ENCODE data around the gene TEDC2.

Gene TEDC2

GRCh38 chr16:2497695-2498484 is 38.0 kb downstream of the TEDC2 start:
- DNase-seq: no peak

- no peak for DNase-seq
Measured at GRCh38 chr16:2498531-2499253, 38.8 kb downstream of the TEDC2 start.

GRCh38 chr16:2499454-2499853 is 39.5 kb downstream of the TEDC2 start:
- no peak for DNase-seq

GRCh38 chr16:2499890-2500429 is 40.1 kb downstream of the TEDC2 start:
- no peak for DNase-seq

DNA sequence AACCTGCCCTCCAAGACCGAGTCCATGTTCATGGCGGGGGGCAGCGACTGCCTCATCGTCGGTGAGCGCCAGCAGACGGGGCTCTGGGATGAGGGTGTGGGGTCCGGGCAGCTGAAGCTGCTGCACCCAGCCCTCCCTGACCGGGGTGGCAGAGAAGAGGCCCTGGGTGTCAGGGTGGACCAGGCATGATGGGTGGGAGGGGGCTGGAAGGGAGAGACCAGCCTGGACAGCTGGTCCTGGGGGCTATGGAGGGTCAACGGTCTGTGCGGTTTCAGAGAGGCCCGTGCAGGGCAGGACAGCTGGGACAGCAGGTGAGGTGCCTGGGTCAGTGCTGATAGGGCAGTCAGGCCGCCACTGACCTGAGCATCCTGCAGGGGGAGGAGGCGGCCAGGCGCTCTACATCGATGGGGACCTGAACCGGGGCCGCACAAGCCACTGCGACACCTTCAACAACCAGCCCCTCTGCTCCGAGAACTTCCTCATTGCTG is 40.6 kb downstream of the TEDC2 start:
- no peak for DNase-seq

- DNase-seq: peak; percentile 69
Measured at GRCh38 chr16:2500918-2501750, 41.2 kb downstream of the TEDC2 start.

- DNase-seq: no peak
Measured at GRCh38 chr16:2501946-2502895, 42.3 kb downstream of the TEDC2 start.

- DNase-seq: no peak
Measured at GRCh38 chr16:2505695-2506094, 45.8 kb downstream of the TEDC2 start.

DNA sequence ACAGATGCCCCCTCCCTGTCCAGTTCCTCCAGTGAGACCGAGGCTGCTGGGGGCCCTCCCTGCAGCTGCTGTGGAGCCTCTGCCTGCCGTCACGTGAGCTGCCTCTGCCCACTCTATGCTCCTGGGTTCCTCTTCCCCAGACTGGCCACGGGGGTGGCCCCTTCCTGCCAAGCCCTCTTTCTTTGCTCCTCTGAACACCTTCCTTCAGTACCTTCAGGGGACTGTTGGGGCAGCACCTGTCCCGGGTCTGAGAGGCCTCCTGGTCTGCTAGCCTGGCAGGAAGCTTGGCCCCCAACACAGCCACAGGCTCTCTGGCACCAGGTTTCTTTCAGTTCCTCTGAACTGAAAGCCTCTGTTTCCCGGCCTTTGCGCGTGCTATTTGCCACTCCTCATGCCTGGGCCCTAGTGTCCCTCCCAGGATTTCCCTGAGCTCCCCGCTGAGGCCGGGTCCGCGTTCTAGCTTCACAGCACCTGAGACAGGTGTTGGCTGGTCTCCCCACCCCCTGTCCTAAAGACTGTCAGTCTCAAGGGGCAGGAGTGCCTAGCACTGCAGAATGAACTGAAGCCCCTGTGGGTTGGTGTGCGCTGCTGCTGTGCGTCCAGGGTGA is 47.2 kb downstream of the TEDC2 start:
- DNase-seq: no peak

GRCh38 chr16:2507665-2508064 is 47.8 kb downstream of the TEDC2 start:
- no peak for DNase-seq

DNA sequence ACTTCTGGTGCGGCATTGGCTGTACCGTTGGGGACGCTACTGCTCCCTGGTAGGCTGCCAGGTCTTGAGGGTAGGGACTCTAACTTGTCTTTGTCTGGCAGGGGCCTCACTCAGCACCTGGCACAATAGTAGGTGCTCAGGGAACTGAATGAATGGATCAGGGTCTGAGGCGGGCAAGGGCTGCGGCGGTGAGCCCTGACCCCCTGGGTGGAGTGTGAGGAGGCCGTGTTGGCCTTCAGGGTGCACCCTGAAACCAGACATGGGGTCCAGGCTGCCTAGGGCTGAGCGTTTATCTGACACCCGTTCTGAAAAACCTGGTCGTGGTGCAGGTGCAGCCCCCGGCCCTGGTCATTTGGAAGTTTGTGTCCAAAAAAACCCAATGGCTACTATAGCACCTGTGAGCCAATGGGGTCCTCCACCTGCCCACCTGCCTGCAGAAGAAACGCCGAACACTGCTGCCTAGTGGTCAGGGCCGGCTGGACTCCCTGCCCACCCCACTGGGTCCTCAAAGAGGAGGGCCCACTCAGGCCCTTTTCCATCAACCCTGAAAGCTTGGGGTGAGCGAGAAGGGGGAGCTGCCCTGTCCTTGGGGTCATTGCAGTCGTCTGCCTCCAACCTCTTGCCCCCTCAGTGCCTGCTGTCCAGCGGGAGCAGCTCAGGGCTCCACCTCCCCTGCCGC is 49.0 kb downstream of the TEDC2 start:
- no peak for DNase-seq

GRCh38 chr16:2511128-2511800 is 51.4 kb downstream of the TEDC2 start:
- DNase-seq: no peak

DNA sequence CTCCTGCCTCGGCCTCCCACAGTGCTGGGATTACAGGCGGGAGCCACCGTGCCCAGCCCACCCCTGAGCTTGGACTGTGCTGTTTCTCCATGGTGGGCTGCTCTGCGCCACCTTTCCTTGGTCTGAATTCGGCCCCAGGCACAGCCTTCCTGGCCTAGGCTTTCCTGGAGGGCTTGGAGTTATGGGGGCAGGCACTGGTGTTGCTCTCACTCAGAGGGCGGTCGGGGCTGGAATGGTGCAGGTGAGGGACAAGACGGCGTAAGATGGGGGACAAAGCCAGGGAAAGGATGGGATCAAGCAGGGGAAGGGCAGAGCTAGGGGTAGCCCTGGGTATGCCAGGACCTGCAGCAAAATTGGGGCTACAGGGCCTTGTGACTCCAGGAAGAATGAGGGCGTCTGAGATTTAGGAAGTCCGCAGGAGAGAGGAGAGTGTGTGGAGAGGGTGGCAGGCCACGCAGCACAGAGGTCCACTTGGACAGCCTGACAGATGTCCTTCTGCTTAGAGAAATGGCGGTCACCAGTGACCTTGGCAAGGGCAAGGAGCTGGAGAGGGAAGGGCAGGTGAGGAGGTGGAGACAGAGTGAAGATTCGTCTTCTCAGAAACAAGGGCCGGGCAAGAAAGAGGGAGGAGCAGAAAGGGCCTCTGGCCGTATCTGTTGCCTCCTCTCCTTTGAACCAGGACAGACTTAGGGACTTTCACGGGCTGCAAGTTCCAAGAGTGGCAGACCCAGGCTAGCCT is 52.3 kb downstream of the TEDC2 start:
- DNase-seq: no peak

GRCh38 chr16:2512735-2513404 is 53.0 kb downstream of the TEDC2 start:
- peak; percentile 14 for DNase-seq

DNA sequence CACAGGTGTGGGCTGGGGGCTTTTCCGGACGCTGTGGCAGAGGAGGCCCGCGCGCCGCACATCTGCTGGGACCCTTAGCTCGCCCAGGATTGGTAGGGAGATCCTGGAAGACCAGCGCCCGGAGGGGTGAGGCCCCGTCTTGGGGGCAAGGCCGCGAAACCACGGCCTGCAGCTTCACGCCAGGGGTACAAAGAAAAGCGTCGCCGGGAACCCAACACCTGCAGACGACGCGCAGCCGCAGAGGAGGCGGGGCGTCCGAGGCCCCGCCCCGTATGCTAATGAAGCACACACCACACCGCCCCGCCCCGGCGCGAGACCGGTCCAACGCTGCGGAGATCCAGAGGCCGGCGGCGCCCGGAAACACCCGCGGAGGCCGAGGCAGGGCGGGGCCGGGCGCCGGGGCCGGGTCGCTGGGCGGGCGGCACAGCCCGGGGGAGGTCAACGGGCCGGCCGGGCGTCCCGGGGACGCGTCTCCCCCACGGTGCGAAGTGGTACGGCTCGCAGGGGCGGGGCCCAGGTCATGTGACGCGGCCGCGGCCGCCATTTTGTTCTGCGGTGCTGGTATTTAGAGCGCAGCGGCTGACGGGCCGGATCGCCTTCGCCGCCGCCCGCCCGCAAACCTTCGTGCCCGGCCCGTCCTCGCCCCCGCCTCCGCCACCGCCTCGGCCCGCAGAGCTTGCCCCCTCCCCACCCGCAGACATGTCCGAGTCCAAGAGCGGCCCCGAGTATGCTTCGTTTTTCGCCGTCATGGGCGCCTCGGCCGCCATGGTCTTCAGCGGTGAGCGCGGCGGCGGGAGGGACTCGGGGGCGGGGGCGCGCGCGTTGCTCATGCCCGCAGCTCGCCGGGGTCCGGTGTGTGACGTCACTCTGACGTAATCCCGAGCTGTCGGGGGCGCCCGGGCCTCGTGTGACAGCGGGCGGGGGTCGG is 53.8 kb downstream of the TEDC2 start, which contains the start of gene ATP6V0C:
Gene ATP6V0C, plus strand, starts transcription at position 548 of the 928 bp plus-strand sequence. Its CDS starts 152 bp downstream, at position 700.
- peak; percentile 84 for DNase-seq

Measured in NCI-H510A treated with DMSO at 0.1 percent for 48 hours (cell line).